ENCODE measurements around the gene TGFB2.

DNA sequence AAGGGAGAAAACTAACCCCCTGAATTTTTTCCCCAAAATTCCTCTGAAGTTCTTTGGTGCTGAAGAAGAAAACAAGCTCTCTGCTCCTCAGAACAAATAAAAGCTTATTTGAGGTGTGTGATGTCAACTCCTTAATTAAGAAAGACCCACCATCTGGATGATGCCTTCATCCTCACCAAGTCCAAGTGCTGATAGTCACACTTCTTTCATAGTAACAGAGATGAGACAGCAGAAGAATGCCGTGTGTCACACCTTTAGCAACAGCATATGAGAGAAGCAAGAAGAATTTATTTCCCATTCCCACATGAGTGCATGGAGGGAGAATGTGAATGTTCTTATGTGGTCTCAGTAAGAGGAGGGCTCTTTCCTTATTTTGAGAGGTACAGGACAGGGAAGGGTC lies 91.2 kb downstream of the TGFB2 start:
- TF ChIP-seq, protein P1, sequence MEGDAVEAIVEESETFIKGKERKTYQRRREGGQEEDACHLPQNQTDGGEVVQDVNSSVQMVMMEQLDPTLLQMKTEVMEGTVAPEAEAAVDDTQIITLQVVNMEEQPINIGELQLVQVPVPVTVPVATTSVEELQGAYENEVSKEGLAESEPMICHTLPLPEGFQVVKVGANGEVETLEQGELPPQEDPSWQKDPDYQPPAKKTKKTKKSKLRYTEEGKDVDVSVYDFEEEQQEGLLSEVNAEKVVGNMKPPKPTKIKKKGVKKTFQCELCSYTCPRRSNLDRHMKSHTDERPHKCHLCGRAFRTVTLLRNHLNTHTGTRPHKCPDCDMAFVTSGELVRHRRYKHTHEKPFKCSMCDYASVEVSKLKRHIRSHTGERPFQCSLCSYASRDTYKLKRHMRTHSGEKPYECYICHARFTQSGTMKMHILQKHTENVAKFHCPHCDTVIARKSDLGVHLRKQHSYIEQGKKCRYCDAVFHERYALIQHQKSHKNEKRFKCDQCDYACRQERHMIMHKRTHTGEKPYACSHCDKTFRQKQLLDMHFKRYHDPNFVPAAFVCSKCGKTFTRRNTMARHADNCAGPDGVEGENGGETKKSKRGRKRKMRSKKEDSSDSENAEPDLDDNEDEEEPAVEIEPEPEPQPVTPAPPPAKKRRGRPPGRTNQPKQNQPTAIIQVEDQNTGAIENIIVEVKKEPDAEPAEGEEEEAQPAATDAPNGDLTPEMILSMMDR (conservative IDR thresholded peaks at IDR 0.05; ENCODE audit: low read depth, low read length): no peak
- TF ChIP-seq EZH2 (IDR thresholded peaks at IDR 0.05; ENCODE audit: borderline replicate concordance, low read depth, low read length, poor library complexity, severe bottlenecking): no peak

Measured in A673 (cell line).